Gastrocnemius medialis (tissue), 4 donors: ENCODE measurements around the gene MRPL23.

ENCODE experiments used
- CTCF ChIP-seq, 5 experiments: fragments of 450-650 bp in 3 of 5; fragments of 200-600 bp in 2 of 5; sonication (generic) in 2 of 5; IDR thresholded peaks in 4 of 5; conservative IDR thresholded peaks in 1 of 5; 1 replicate in 4 of 5; 2 replicates in 1 of 5; pipeline ENCODE4 v1.5.1; 2016 to 2019; ENCODE audit warnings: antibody characterized with exemption in 5 of 5, mild to moderate bottlenecking in 3 of 5, moderate library complexity in 3 of 5
- POLR2A ChIP-seq, 2 donors: fragments of 450-650 bp; IDR thresholded peaks; one replicate each; pipeline ENCODE4 v1.6.1; 2017; ENCODE audit warnings: antibody characterized with exemption in 2 of 2, mild to moderate bottlenecking in 2 of 2, moderate library complexity in 2 of 2

DNA sequence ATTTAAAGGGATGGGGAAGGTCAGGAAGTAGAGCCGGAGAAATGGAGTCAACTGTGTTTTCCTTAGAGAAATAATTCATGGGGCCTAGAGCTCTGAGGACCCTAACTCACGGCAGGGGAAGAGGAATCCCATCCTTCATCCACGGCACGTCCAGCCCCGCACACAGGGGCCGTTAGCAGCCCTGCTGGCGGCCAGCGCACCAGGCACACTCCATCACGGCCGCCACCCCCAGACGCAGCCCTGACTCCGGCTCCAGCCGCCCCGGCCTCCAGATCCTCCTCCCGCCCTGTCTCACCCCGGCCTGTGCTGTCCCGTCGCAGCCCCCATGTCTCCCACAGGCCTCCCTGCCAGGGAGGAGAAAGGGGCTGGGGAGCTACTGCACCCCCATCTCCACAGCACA, 11.2 kb downstream of the MRPL23 start:
- TF ChIP-seq CTCF (IDR thresholded peaks at IDR 0.05 in 4 of 5, conservative IDR thresholded peaks at IDR 0.05 in 1 of 5), result no peak
- no peak for TF ChIP-seq POLR2A (IDR thresholded peaks at IDR 0.05)
